HG03139 (cell line): ENCODE data around the gene BICD1.

ENCODE experiments used
- ATAC-seq: cut with Tn5 transposase; IDR thresholded peaks from one replicate; pipeline ENCODE4 v1.9.1; 2021; ENCODE audit not compliant: unreplicated experiment

BICD1 gene

DNA sequence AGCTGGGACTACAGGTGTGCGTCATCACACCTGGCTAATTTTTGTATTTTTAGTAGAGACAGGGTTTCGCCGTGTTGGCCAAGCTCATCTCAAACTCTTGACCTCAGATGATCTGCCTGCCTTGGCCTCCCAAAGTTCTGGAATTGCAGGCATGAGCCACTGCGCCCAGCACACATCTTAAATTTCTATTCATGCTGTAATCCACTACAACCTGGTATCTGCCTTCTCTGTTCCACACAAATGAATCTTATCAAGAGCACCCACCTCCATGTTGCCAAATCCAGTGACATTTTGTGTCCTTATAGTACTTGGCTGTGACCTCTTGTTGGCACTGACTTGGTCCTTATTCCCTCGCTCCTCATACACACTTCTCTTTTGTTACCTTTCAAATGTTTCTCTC lies 5.8 kb upstream of the BICD1 start:
- ATAC-seq, result no peak

DNA sequence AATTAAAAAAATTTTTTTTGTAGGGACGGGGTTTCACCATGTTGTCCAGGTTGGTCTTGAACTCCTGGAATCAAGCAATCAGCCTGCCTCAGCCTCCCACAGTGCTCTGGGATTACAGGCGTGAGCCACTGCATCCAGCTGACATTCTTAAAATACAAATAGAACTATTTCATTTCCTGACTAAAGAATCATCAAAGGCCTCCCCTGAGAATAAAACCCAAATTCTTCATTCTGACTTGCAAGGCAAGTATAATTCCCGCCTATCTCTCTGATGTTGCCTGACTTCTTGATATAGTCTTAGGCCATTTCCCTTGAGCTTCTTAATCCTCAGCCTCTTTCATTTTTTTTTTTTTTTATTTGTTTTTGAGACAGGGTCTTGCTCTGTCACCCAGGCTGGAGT lies 4.4 kb upstream of the BICD1 start:
- no peak for ATAC-seq

DNA sequence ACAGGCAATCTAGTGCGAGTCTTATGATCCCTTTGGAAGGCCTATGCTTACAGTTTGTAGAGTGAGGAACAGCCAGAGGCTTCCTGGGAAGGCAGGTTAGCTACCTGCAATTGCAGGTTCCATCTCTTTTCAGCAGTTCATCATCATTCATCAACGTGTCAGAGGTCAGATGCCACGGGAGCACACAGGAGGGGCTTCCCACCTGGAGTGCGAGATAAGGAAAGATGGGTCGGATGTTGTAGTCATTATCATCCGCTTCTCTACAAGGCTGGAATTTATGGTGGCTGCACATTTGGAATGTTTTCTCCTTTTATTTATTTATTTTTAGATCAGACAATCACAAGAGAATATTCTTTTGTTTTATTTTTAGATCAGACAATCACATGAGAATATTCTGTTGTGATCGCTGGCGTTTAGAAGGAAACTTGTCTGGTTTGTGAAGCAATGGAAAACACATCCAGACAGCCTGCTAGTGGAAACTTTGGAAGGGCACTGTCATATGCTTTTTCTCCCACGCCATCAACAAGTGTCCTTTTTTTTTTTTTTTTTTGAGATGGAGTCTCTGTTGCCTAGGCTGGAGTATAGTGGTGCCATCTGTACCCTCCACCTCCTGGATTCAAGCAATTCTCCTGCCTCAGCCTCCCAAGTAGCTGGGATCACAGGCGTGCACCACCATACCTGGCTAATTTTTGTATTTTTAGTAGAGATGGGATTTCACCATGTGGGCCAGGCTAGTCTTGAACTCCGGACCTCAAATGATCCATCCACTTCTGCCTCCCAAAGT lies 1.9 kb upstream of the BICD1 start:
- ATAC-seq, result no peak

- ATAC-seq, result no peak
Observed at GRCh38 chr12:32105986-32106516, 596 bp upstream of the BICD1 start.

GRCh38 chr12:32107359-32108267 lies 966 bp downstream of the BICD1 start:
- peak; percentile 7 for ATAC-seq

- ATAC-seq, result no peak
Observed at GRCh38 chr12:32108787-32109186, 2.1 kb downstream of the BICD1 start.

DNA sequence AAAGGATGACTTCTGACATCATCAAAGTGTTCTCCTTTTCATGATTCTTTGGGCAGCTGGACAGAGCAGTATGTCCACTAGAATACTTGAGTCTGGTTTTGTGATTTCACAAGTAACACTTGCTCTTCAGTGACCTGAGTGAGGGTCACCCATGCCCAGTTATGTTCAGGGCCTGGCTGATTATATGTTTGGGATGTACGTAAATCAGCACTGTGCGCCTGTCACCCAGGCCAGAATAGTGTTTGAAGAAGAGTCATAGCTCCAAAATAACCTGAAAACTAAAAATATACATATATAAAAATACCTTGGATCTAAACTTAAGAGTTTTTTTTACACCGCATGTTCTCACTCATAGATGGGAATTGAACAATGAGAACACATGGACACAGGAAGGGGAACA lies 3.8 kb downstream of the BICD1 start:
- no peak for ATAC-seq

GRCh38 chr12:32110942-32111341 lies 4.3 kb downstream of the BICD1 start:
- no peak for ATAC-seq

DNA sequence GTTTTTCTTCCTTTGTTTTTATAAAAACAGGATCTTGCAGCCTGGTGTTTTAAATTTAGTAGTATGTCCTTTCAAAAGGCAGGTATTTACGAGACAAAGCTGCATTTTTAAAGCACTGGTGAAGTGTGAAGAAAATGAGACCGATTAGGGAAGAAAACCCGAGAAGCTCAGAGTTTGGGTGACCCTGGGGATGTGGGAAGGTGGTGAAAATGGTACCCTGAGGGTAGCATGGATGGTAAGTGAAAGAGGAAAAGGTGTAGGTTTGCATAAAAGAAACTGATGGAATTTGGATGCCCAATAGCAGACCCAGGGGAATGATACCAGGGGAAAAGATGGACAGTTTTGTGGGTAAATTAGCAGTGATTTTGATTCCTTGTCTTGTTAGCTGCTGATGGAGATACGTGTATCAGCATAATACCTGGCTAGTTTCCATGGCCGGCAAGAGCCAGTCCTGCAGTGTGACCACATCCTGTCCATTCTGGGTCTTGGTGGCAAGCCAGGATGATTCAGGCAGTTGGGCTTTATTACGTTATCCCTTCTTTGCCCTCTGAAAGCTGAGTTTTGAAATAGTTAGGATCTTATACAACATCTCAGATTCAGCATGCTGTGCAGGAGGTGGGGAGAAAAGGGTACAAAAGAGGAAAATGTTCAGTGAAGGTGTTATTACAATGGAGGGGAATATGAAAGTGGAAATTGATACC lies 8.9 kb downstream of the BICD1 start:
- ATAC-seq, result no peak

- ATAC-seq, result no peak
Observed at GRCh38 chr12:32116897-32117296, 10.2 kb downstream of the BICD1 start.

- no peak for ATAC-seq
Observed at GRCh38 chr12:32117316-32117715, 10.7 kb downstream of the BICD1 start.

DNA sequence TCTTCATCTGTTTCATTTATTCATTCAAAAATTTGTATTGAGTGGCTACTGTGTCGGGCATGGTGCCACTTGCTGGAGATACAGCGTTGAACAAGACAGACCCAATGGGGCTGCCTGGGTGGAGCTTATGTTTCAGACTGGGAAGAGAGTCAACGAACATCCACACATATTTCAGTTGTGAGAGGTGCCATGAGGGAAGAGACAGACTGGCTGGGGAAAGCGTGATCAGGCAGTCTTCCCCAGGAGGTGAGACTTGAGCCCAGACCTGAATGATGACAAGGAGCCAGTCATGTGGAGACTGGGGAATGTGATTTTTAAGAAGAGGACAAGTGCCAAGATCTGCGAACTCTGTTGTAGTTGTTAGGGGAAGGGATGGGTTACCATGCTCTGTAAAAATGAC lies 12.2 kb downstream of the BICD1 start:
- no peak for ATAC-seq

- ATAC-seq, result peak; percentile 51
Observed at GRCh38 chr12:32120419-32120818, 13.8 kb downstream of the BICD1 start.

DNA sequence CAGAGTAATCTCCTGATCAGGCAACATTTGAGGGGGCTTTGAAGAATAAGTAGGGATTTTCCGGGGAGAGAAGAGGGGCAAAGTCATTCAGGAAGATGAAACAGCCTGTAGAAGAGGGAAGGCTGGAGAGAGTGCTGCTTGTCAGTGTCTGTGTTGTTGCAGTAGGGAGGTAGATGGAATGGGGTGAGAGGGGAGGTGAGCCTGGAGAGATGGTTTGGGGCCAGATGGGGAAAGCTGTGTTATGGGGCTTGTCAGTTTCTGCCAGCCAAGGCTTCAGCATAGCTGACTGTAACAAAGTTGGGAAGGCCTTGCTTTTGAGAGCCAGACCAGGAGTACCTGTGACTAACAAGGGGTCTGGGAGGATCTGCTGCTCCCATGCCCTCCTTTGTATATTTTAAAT lies 18.0 kb downstream of the BICD1 start:
- no peak for ATAC-seq

DNA sequence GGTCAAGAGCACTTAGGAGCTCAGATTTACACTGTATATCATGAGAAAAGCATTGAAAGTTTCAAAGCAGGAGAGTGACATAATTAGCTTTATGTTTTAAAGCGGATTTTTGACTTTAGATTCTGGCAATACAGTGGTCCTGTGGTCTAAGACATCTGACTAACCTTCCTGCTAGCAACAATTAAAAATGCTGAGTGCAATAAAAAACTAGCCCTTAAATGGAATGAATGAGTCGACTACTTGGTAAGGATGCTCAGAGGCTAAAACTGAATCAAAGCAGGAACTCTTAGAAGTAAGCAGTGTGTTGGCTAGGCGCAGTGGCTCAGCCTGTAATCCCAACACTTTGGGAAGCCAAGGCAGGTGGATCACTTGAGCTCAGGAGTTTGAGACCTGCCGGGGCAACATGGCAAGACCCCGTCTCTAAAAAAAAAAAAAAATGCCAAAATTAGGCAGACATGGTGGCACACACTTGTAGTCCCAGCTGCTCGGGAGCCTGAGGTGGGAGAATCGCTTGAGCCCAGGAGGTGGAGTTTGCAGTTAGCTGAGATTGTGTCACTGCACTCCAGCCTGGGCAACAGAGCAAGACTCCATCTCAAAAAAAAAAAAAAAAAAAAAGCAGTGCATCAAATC lies 18.9 kb downstream of the BICD1 start:
- ATAC-seq, result no peak

DNA sequence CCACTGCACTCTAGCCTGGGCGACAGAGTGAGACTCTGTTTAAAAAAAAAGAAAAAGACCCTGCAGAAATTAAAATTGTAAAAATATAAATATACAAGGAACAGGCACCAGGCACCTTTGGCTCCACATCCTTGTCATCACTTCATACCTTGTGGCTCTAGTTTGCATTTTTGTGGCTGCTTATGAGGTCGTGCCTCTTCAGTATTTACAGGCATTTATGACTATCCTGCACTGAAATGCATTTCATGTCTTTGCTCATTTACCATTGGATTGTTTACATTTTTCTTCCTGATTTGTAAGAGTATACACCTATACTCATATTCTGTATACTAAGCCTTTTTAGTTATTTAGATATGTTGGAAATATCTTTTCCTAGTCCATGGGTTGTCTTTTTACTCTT lies 20.1 kb downstream of the BICD1 start:
- ATAC-seq, result no peak

GRCh38 chr12:32131666-32132065 lies 25.0 kb downstream of the BICD1 start:
- no peak for ATAC-seq

- peak; percentile 47 for ATAC-seq
Observed at GRCh38 chr12:32134101-32134888, 27.6 kb downstream of the BICD1 start.

DNA sequence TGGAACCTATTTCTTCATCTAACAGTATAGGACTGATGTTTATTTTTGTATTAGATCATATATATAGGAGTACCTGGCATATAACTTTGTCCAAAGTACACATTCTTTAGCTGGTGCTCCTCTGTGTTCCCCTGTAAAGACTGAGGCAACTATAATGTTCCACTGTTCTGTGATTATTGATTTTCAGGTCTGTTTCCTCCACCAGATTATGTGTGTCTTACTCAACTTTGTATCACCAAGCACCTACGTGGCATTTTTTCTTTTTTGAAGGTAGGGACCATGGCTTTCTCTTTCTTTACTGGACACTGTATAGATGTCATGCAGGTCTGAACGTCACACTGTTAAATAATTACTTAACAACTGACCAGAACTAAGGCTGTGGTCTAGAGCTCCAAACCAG lies 29.3 kb downstream of the BICD1 start:
- no peak for ATAC-seq

DNA sequence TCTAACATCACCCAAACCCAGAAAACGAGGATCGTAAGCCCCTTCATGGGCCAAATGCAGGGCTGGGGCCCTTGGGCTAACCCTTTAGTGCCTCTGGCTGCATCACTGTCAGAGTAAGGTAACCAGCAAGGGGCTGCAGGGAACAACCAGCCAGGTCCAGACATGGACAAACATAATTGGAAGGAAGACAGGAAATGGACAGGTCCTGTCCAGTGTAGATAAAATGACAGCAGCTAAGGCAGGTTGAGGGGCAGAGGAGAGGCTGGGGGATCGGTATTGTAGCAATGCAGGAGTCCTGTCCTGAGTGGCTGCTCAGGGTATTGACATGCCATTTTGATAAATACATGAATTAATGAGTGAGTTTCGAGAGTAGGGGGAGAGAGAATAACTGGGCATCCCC lies 29.8 kb downstream of the BICD1 start:
- ATAC-seq, result no peak
